ENCODE measurements around the gene EMC8.

EMC8 gene

GRCh38 chr16:85765211-85765610 is 34.1 kb downstream of the EMC8 start:
- H3K4me3 ChIP-seq (ENCODE audit: low read length): no peak overlapping the region
- DNase-seq (ENCODE audit: low read depth, low spot score): no peak

GRCh38 chr16:85763616-85764015 is 35.7 kb downstream of the EMC8 start:
- DNase-seq (ENCODE audit: low read depth, low spot score): no peak
- no peak overlapping the region for H3K4me3 ChIP-seq (ENCODE audit: low read length)

- no peak for DNase-seq (ENCODE audit: low read depth, low spot score)
- no peak overlapping the region for H3K4me3 ChIP-seq (ENCODE audit: low read length)
These were observed 36.4 kb downstream of the EMC8 start for GRCh38 chr16:85762970-85763369.

- no peak overlapping the region for H3K4me3 ChIP-seq (ENCODE audit: low read length)
- no peak for DNase-seq (ENCODE audit: low read depth, low spot score)
These were observed 37.5 kb downstream of the EMC8 start for GRCh38 chr16:85761861-85762260.

GRCh38 chr16:85759631-85760419 is 39.5 kb downstream of the EMC8 start:
- H3K4me3 ChIP-seq (ENCODE audit: low read length): no peak overlapping the region
- DNase-seq (ENCODE audit: low read depth, low spot score): no peak

GRCh38 chr16:85759136-85759535 is 40.2 kb downstream of the EMC8 start:
- no peak overlapping the region for H3K4me3 ChIP-seq (ENCODE audit: low read length)
- no peak for DNase-seq (ENCODE audit: low read depth, low spot score)

- no peak for DNase-seq (ENCODE audit: low read depth, low spot score)
- H3K4me3 ChIP-seq (ENCODE audit: low read length): no peak overlapping the region
These were observed 42.0 kb downstream of the EMC8 start for GRCh38 chr16:85757341-85757822.

- no peak overlapping the region for H3K4me3 ChIP-seq (ENCODE audit: low read length)
These were observed 43.2 kb downstream of the EMC8 start for GRCh38 chr16:85755929-85756768.

GRCh38 chr16:85754413-85754812 is 44.9 kb downstream of the EMC8 start:
- H3K4me3 ChIP-seq (ENCODE audit: low read length): no peak overlapping the region
- DNase-seq (ENCODE audit: low read depth, low spot score): no peak

More at GRCh38 chr16:85755929-85756768, 43.2 kb downstream of the EMC8 start:
- no peak for DNase-seq (ENCODE audit: low read depth, low spot score)

- H3K4me3 ChIP-seq (ENCODE audit: low read length): no peak overlapping the region
- no peak for DNase-seq (ENCODE audit: low read depth, low spot score)
These were observed 45.4 kb downstream of the EMC8 start for GRCh38 chr16:85753976-85754375.

- DNase-seq (ENCODE audit: low read depth, low spot score): no peak
- H3K4me3 ChIP-seq (ENCODE audit: low read length): no peak overlapping the region
These were observed 45.8 kb downstream of the EMC8 start for GRCh38 chr16:85753559-85753958.

GRCh38 chr16:85752511-85753420 is 46.6 kb downstream of the EMC8 start:
- no peak for DNase-seq (ENCODE audit: low read depth, low spot score)
- no peak overlapping the region for H3K4me3 ChIP-seq (ENCODE audit: low read length)

- no peak for DNase-seq (ENCODE audit: low read depth, low spot score)
- no peak overlapping the region for H3K4me3 ChIP-seq (ENCODE audit: low read length)
These were observed 47.4 kb downstream of the EMC8 start for GRCh38 chr16:85751698-85752501.

GRCh38 chr16:85750827-85751697 is 48.3 kb downstream of the EMC8 start, which contains the start of gene C16orf74:
C16orf74 (minus strand) TSS chr16:85751096; CDS start chr16:85735217, 15,879 bp downstream.
- DNase-seq (ENCODE audit: low read depth, low spot score): no peak
- H3K4me3 ChIP-seq (ENCODE audit: low read length): peak within 1 kb of the TSS; percentile 35

GRCh38 chr16:85750146-85750826 is 49.1 kb downstream of the EMC8 start:
- peak overlapping the region; percentile 35 for H3K4me3 ChIP-seq (ENCODE audit: low read length)
- DNase-seq (ENCODE audit: low read depth, low spot score): peak; percentile 14

GRCh38 chr16:85749771-85750145 is 49.6 kb downstream of the EMC8 start:
- peak overlapping the region; percentile 35; the same call in 1 of the 2 replicates for H3K4me3 ChIP-seq (ENCODE audit: low read length)
- DNase-seq (ENCODE audit: low read depth, low spot score): no peak
